ENCODE results near the gene CDC42BPB.
A peak's percentile ranks its signal among the peaks of the same experiment; 100 is the strongest.
"Not testable (repeated sequence)": the region's sequence is repeated elsewhere in the genome, so short reads cannot be mapped to it uniquely, and the experiment has no call there.

CDC42BPB gene

DNA sequence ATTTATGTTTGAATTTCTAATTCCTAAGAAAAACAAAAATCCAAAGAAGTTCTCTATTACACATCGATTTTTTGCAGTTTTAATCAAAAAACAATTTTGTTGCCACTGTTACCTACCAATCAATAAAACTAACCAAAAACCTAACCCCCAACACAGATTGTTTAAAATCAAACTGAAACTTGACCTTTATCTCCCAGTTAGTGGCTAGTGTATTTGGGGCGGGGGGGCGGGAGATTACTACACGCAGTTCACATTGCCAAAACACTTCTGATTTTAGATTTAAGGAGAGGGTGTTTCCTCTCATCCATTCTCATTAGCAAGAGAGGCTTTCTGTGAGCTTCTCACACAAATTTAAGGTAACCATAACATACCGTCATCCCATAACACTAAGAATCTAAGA lies 6.4 kb downstream of the CDC42BPB start:
- no peak for DNase-seq (ENCODE audit: low spot score)

DNA sequence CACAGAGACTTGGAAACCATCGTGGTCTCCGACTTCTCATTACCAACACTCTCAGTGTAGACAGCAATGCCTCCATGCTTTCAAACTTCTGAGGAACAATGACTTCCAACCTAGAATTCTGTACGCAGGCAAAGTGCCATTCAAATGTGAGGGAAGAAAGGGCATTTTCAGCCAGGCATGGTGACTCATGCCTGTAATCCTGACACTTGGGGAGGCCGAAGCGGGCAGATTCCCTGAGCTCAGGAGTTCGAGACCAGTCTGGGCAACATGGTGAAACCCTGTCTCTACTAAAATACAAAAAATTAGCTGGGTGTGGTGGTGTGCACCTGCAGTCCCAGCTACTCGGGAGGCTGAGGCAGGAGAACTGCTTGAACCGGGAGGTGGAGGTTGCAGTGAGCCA lies 9.9 kb downstream of the CDC42BPB start:
- DNase-seq (ENCODE audit: low spot score) = not testable (repeated sequence)

DNA sequence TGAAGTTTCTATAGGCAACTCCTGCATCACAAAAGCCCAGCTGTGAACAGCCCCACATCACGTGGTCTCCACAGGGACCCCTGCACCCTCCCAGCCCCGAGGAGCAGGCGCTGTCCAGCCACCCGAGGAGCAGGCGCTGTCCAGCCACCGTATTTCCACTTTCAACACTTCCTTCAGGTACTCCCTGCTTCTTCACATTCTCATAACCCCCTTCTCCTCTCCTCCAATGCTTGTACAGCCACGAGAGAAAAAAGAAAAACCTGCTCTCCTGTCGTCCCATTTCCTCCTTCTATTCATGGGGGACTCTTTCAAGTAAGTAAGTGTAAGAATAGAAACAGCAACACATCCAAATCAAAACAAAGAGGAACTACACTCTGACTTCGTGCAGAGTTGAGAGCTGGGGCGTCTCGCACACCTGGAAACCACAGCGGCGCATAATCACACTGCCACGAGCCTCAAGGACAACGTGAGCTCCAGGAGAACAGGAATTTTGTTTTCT lies 11.9 kb downstream of the CDC42BPB start:
- DNase-seq (ENCODE audit: low spot score) = no peak

DNA sequence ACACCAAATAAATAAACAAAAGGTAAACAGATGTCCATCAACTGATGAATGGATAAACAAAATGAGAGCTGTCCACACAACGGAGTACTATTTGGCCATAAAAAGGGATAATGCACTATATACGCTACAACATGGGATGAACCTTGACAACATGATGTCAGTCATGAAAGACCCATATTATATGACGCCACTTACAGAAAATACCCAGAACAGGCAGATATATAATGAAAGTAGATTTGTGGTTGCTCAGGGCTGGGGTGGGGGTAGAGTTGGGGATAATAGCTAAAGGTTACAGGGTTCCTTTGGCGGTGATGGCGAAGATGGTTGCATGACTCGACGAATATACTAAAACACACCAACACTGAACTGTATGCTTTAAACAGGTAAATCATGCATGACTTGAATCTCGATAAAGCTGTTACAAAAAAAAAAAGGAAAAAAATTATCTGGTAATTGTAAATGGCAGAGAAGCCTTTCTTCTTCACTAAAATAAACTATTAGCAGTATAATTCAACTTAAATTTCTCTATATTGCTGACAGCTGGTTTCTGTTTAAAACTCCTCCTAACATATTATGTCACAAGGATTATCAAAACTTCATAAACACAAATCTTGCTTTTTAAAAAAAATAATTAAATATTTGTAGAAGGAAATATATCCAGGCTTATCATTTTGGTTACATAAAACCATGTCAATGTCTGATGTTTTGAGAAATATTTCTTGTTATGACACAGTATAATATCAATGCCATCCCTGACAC lies 13.9 kb downstream of the CDC42BPB start:
- no peak for DNase-seq (ENCODE audit: low spot score)

DNA sequence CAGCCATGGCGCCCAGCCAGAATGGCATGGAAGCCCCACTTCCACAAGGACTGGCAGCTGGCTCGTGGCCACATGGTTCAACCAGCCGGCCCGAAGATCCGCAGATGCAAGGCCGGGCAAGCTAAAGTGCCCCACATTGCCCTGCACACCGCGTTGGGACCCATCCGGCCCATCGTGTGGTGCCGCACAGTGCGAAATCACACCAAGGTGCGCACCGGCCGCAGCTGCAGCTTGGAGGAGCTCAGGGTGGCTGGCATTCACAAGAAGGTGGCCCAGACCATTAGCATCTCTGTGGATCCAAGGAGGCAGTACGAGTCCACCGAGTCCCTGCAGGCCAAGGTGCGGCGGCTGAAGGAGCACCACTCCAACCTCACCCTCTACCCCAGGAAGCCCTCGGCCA lies 15.9 kb downstream of the CDC42BPB start:
- DNase-seq (ENCODE audit: low spot score) = no peak

DNA sequence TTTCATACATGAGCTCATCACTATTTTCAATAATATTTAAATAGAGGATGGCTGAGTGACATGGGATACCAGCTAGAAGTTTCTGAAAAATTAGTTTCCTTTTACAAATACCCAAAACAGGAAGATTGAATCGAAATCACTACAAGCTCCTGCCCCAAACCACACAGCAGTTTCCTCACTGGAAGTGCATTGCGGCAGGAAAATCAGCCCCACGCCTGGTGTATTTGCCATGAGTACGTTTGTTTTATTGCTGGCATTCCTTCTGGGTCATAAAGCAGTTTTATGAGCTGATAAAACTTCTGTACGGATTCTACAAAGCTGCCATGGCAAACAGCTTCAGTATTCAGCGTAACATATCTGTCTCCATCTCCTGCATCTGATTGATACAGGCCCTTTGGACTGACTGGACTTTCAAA lies 23.7 kb downstream of the CDC42BPB start:
- no peak for DNase-seq (ENCODE audit: low spot score)

DNA sequence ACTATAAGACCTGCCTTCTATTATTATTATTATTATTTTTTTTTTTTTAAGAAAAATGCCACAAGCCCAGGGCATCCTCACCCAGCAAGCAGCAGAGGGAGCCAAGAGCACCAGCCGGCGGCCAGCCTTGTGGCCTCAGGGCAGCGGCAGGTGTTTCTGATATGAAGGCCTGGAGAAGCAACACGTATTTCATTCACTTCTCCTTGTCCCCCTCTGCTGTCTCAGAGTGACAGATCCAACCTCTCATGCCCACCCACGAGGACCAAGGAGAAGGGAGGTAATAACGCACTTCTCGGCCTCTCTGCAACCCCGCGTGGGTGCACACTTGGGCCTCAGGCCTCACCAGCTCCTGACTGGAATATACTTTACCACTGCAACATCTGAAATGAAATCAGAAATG lies 25.4 kb downstream of the CDC42BPB start:
- DNase-seq (ENCODE audit: low spot score) = peak; percentile 25

DNA sequence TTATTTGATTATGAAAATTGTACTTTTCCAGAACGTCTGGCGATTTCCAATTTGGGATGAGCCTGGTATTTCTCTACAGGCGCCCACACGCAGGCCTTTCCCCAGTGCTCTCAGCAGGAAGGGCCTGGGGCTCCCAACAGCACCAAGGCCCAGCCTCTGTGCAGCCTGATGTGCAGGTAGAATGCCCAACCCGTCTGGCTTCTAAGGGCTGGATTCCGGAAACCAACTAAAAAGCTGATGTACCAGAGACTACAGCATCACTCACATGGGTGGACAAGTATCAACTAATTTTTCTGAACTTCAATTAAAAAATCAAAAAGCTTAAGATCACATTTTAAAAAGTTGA lies 25.8 kb downstream of the CDC42BPB start:
- DNase-seq (ENCODE audit: low spot score) = no peak

DNA sequence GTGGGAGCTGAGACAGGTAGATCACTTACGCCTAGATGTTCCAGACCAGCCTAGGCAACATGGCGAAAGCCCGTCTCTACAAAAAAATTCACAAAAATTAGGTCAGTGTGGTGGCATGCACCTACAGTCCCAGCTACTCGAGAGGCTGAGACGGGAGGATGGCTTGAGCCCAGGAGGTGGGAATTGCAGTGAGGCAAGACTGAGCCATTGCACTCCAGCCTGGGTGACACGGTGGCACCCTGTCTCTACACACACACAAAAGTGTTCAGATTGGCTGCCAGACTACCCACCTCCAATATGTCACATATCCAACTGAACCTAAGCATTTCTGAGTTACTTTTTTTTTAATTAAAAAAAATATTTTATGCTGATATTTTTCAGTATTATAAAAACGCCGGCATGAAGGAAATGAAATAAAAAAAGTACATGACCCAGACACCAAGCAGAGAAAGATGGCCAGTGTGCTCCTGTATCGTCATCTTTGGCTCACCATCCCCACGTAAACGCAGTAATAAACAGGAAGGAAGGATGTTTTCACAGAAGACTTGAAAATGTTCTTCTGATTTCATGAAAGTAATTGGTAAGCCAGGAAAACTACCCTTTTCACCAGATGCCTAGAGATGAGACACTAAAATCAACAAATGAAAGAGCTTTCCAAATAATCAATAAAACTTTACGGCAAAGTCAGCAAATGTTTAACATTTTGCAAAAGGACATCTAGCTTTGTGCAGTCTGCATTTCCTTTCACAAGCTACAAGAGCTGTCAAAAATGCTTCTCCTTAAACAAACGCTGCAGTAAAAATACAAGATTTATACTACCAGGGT lies 26.4 kb downstream of the CDC42BPB start:
- no peak for DNase-seq (ENCODE audit: low spot score)

DNA sequence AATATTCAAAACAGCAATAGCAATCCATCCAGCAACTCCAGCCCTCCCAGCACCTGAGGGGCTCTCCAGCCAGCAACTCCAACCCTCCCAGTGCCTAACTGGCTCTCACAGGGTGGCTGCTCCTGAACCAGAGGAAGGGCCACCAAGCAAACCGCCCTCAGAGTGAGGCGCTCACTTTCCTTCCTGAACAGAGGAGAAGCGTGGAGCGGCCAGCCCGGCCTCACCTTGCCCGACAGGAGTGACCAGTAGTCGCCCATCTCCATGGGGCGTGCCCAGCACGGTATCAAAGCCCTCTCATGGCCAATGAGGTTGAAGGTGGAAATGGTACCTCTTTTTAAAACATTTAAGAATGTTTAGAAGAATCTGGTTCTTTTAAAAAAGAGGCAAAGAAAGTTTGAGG lies 27.4 kb downstream of the CDC42BPB start:
- no peak for DNase-seq (ENCODE audit: low spot score)

DNA sequence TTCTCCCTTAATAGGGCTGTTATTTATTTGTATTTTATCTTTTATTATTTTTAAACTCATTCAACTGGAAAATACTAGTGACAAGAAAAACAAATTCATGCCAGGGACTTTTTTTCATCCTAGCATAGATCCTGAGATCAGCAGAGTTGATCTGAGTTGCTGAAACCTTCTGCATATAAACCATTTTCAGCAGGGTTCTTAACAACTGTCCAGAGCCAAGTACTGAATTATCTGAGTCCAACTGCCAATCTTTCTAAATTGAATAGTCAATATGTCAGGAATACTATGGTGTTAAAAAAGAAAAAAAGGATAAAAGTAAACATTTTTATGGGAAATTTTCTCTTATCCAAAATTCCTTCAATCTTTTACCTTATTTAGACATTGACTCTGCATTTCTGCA lies 28.6 kb downstream of the CDC42BPB start:
- no peak for DNase-seq (ENCODE audit: low spot score)

DNA sequence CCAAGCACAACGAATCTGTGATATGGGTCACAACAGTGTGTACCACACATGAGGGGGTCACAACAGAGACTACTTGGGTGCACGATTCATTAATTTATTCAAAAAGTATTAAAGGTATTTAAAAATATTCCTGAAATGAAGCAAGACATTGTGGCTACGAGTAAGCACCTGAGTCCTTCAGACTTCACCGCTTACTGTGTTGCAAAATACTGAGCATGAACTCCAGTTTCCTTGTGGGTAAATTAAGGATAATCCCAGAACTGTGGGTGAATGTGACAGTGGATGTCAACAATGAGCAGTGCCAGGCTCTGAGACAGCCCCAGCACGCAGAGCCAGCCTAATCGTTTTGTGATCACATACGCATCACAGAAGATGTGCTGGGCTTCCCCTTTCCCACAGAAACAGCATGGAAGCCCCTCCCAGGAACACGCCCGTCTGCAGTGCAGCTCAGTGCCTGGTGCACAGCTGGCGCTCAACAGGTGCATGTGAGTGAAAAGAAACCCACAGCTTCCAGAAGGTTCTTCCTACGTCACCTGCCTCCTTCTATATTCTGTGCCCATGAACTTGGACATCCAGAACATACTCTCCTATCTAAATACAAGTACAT lies 29.1 kb downstream of the CDC42BPB start:
- DNase-seq (ENCODE audit: low spot score) = no peak

DNA sequence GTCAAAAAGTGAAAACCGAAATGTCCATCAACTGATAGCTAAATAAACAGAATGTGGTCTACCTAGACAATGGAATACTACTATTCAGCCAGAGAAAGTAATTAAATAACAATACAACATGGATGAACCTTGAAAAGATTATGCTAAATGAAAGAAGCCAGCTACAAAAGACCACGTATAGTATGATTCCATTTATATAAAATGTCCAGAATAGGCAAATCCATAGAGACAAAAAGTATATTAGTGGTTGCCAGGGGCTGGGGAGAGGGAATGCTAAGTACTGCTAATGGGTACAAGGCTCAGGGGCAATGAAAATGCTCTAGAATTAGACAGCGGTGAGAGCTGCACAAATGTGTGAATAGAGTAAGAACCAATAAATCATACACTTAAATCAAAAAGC lies 29.9 kb downstream of the CDC42BPB start:
- DNase-seq (ENCODE audit: low spot score) = no peak

DNA sequence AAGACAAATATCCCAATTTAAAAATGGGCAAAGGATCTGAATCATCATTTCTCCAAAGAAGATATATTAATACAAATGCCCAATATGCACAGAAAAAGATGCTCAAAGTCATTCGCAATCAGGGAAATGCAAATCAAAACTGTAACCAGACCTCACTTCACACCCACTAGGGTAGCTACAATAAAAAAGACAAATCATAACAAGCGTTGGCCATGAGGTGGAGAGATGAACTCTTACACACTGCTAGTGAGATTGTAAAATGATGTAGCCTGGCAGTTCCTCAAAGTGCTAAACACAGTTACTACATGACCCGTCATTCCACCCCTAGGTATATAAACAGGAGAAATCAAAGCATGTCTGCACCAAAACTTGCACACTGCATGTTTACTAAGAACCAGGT lies 30.4 kb downstream of the CDC42BPB start:
- no peak for DNase-seq (ENCODE audit: low spot score)

DNA sequence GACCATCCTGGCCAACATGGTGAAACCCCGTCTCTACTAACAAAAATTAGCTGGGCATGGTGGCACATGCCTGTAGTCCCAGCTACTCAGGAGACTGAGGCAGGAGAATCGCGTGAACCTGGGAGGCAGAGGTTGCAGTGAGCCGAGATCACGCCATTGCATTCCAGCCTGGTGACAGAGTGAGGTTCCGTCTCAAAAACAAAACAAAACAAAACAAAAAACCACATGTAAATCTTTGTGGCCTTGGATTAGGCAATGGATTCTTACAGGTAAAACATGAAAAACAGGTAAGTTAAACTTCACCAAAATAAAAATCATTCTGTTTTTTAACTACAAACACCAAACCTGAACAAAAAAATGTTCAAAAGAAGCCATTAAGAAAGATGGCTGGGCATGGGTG lies 31.2 kb downstream of the CDC42BPB start:
- DNase-seq (ENCODE audit: low spot score) = not testable (repeated sequence)

DNA sequence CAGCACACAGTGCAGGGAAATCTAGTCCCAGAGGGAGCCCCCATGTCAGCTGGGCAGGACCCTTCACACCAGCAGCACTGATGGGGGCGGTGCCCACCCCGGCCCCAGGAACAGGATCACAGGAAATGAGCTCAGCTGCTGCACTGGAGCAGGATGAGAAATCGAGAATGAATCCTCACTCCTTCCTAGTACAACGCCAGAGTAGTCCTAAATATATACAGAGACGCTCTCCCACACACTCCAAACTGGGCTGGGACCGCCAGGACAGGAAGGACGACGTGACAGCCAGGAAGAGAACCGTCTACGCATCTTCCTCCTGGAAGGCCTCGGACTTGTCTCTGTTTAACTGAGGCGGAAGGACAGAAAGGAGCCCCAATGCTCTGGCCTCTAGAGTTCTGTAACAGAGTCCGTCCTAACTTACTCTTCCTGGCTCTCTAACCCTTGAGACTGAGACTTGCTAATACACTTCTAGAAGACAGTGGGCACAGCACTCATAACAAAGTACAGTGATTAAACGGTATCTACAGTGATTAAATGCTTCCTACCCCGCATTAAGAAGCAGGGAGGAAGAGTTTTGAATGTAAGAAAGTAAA lies 33.4 kb downstream of the CDC42BPB start:
- no peak for DNase-seq (ENCODE audit: low spot score)

DNA sequence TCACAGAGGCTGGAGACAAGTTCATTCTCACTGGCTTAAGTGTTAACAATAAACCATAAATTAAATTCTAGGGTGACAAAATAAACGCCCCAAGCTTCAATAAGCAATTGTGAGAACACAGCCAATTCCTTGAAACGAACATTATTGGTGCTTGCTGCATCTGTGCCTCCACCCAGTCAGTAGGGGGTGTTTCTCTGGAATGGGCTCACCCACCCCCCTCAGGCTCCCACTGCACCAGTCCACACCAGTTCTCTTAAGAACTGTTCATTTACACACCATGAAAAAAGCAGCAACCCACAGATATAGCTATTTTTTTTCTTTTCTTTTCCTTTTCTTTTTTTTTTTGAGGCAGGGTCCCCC lies 34.7 kb downstream of the CDC42BPB start:
- no peak for DNase-seq (ENCODE audit: low spot score)

DNA sequence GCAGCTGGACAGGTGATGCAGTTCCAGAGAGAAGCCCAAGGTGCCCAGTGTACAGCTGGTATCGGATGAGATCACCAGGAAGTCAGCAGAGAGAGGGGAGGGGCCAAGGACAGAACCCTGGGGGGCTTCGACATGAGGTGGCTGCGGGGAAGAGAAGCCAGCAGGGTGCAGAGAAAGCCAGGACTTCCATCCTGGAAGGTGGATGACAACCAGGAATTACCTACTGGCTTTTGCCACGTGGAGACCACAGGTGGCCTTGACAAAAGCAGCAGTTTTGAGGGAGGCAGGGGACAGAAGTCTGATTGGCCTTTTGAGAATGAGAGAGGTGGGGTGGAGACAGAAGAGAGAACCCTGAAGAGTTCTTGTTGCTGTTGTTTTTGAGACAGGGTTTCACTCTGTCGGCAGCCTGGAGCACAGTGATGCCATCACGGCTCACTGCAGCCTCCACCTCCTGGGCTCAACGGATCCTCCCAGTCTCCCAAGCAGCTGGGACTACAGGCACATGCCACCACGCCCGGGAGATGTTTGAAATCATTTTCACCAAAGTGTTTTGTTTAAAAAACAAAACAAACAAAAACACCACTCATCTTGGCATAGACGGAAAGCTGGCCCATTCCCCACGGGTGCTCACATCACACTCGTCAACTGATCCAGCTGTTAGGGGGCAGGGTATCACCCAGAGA lies 35.2 kb downstream of the CDC42BPB start:
- DNase-seq (ENCODE audit: low spot score) = no peak

DNA sequence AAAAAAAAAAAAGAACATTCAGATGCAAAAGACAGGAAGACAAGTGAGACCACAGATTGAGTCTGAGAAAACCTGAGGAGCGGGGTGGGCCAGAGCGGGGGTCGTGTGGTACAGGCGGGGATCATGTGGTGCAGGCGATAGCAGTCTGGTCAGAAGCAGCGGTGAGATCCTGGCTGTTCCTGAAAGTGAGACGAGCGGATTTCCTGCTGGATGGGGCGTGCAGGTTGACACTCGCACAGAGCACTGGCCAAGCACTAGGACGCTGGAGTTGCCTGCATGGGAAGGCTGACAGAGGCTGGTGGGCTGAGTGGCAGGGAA lies 35.7 kb downstream of the CDC42BPB start:
- no peak for DNase-seq (ENCODE audit: low spot score)

DNA sequence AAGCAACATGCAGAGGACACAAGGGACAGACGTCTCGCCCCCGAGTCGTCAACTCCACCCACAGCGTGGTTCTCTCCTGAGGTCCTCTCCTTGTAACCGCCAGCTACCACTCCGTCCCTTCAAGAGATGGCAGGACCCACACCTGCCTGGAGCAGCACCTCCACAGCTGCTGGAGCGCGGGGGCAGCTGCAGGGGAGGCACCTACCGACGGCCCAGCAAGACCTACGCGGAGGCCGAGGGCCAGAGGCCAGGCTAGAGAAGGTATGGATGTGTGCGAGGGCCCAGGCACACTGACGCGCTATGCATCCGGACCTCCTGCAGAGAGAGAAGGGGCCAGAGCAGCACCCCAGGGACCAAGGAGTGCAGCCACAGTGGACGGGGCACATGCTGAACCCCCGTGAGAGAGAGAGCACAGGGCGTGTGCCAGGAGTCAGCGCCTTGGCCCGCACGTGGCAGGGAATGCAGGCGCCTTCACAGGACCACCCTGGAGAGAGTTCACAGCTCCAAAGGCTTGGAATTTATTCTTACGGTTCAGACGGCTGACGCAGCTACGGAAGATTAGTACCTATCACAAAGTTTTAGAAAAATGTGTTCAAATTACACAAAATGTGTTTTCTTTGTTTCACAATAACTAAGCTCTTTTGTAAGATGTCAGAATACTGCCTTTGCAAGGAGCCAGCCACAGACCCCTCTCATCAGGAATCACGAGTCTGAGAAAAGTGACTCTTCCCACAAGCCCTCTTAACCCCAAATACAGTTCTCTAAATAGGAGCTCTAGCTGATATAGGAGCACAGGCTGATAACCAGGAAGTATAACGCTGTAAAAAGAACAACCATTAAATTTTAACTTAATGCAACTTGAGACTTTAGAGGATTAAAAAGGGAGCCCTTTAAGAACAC lies 36.8 kb downstream of the CDC42BPB start:
- DNase-seq (ENCODE audit: low spot score) = no peak

DNA sequence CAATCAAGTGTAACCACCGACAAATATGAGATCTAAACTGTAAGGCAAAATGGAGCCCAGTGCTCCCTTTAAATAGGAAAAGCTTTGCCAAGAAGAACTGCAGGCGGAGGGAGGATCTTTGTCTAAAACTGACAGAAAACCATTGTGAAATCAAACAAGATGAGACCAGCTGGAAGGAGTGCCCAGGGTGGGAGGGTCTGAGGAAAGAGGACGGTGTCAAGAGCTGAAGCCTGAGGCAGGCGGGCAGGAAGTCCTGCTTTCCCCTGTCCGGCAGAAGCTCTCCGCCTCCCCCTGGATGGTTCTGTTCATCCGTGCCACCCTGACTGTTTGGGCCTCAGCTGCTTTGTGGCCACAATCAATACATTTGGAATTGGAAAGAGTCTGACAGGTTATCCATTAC lies 37.5 kb downstream of the CDC42BPB start:
- DNase-seq (ENCODE audit: low spot score) = no peak
